GM12878 (cell line): ENCODE data around the gene MTHFS. TPM values are rescaled to one million over a fixed set of nuclear protein-coding genes. Genes with fewer than 3 reads are reported as not detected.
A peak's percentile ranks its signal among the peaks of the same experiment; 100 is the strongest.

ENCODE experiments used
- ATAC-seq: fragments of 200-7000 bp; cut with Tn5 transposase; 3 replicates; pipeline ENCODE4 v1.9.1; 2020; ENCODE audit warnings: mild to moderate bottlenecking, moderate library complexity
- BruUV-seq: library from RNA; stranded (reverse); fragments of 400-500 nt; replicated peaks from 2 replicates; lab custom pipeline; 2021; lab: Mats Ljungman, UMichigan
- CTCF ChIA-PET: fragments of 300-600 bp; sonication (Branson Sonifier 250); formaldehyde crosslinking; extraction: SDS; loops from one replicate; lab custom pipeline; 2021; ENCODE audit warnings: inconsistent platforms; lab: Yijun Ruan, JAX
- POLR2A ChIA-PET: fragments of 350-600 bp; formaldehyde crosslinking; extraction: SDS; loops from one replicate; lab custom pipeline; 2021; ENCODE audit warnings: inconsistent platforms; lab: Charles Lee
- RAD21 ChIA-PET: fragments of 300-600 bp; sonication (Branson Sonifier 250); formaldehyde crosslinking; loops from one replicate; lab custom pipeline; 2023; ENCODE audit warnings: antibody characterized with exemption; ENCODE audit not compliant: unreplicated experiment; lab: Charles Lee
- SMC1A ChIA-PET: fragments of 300-600 bp; sonication (Branson Sonifier 250); formaldehyde crosslinking; loops from one replicate; lab custom pipeline; 2023; ENCODE audit not compliant: unreplicated experiment, uncharacterized antibody; lab: Charles Lee
- DNase-seq: peaks from one replicate; pipeline ENCODE4 v3.0.0-alpha.2; 2011; ENCODE audit warnings: low read depth, low spot score
- FAIRE-seq: peaks from 3 replicates; lab custom pipeline; 2011; peaks lifted over from hg19 to GRCh38; lab: Jason Lieb, UNC
- H2AFZ ChIP-seq: 2 replicates; pipeline ENCODE4 v1.6.0; 2011; ENCODE audit warnings: low read depth, low read length, control low read depth; ENCODE audit not compliant: control insufficient read depth
- H3K27ac ChIP-seq: 2 replicates; pipeline ENCODE4 v1.5.1; 2011; ENCODE audit warnings: control low read depth; ENCODE audit not compliant: control insufficient read depth, insufficient read depth
- H3K27me3 ChIP-seq, 2 experiments: replicated peaks in 1 of 2; 2 replicates each; pipeline versions ENCODE4 v1.6.0 to v1.6.1; 2011; ENCODE audit warnings: low read length in 1 of 2; ENCODE audit not compliant: control insufficient read depth in 2 of 2, insufficient read depth in 2 of 2
- H3K36me3 ChIP-seq, 2 experiments: 2 replicates each; pipeline ENCODE4 v1.5.1; 2011; ENCODE audit warnings: low read length in 1 of 2; ENCODE audit not compliant: control insufficient read depth in 2 of 2, insufficient read depth in 2 of 2
- H3K4me1 ChIP-seq: 2 replicates; pipeline ENCODE4 v1.6.1; 2011; ENCODE audit warnings: mild to moderate bottlenecking, low read length, moderate library complexity, mixed read lengths; ENCODE audit not compliant: control insufficient read depth, insufficient read depth
- H3K4me2 ChIP-seq: 2 replicates; pipeline ENCODE4 v1.6.0; 2011; ENCODE audit warnings: control low read depth; ENCODE audit not compliant: control insufficient read depth, insufficient read depth
- H3K4me3 ChIP-seq: fragments of 200-600 bp; sonication (generic); 2 replicates; pipeline ENCODE4 v1.5.1; 2016
- H3K79me2 ChIP-seq: 2 replicates; pipeline ENCODE4 v1.6.0; 2011; ENCODE audit warnings: low read length; ENCODE audit not compliant: control insufficient read depth, insufficient read depth
- H3K9ac ChIP-seq: 2 replicates; pipeline ENCODE4 v1.8.0; 2011; ENCODE audit warnings: low read length, control low read depth, mixed read lengths; ENCODE audit not compliant: control insufficient read depth, insufficient read depth
- H3K9me3 ChIP-seq: replicated peaks from 3 replicates; pipeline ENCODE4 v1.5.1; 2011; ENCODE audit warnings: mild to moderate bottlenecking, low read length; ENCODE audit not compliant: control insufficient read depth, insufficient read depth
- H4K20me1 ChIP-seq: 2 replicates; pipeline ENCODE4 v1.6.0; 2011; ENCODE audit not compliant: control insufficient read depth, insufficient read depth
- CBX5 ChIP-seq: sonication (generic); IDR thresholded peaks from 2 replicates; pipeline ENCODE4 v1.6.1; 2016; ENCODE audit warnings: low read depth, moderate library complexity, mild to moderate bottlenecking, inconsistent platforms
- MEF2B ChIP-seq: fragments of 450-650 bp; IDR thresholded peaks from 2 replicates; pipeline ENCODE4 v1.6.1; 2018; ENCODE audit warnings: mild to moderate bottlenecking, moderate library complexity; ENCODE audit not compliant: partially characterized antibody, poor library complexity, severe bottlenecking
- POLR2A ChIP-seq: IDR thresholded peaks from 2 replicates; pipeline ENCODE4 v1.6.1; 2011; ENCODE audit warnings: low read depth, mild to moderate bottlenecking, low read length
- WGBS: methylation state at CpG from one replicate; pipeline ENCODE4 v1.1.6; 2016; ENCODE audit warnings: low lambda C conversion rate; ENCODE audit not compliant: insufficient replicate concordance, insufficient coverage; ENCODE audit errors: missing lambda C conversion rate; 5-methylcytosine and 5-hydroxymethylcytosine counted together
- in situ Hi-C: fragments of 300-500 bp; cut with MboI; formaldehyde crosslinking; loops from 9 replicates; pipeline ENCODE4 v1.14.3; 2018; ENCODE audit warnings: mixed read lengths
- intact Hi-C: fragments of 100-400 bp; cut with micrococcal nuclease; formaldehyde crosslinking; loops from one replicate; pipeline ENCODE4 v1.14.2; 2022; ENCODE audit not compliant: unreplicated experiment
- polyA plus RNA-seq, 11 experiments: library from polyadenylated mRNA; depleted of rRNA in 4 of 11; unstranded in 6 of 11; stranded (reverse) in 5 of 11; fragments of >200 nt; fragmentation: Nextera tagmentation in 4 of 11; fragmentation: Illumina TruSeq in 1 of 11; extraction: Ambion mirVana in 4 of 11; extraction: Trizol in 1 of 11; gene quantifications; 1 replicate in 1 of 11; 2 replicates in 10 of 11; pipeline versions ENCODE4 v1.2.1 to v1.2.3, GENCODE V29; 2011 to 2016; ENCODE audit warnings: inconsistent platforms in 2 of 11, missing spikeins in 2 of 11, low read depth in 1 of 11
- total RNA-seq, 4 experiments: library from RNA; depleted of rRNA in 3 of 4; stranded (reverse); fragments of >200 nt in 3 of 4; fragmentation: Illumina TruSeq in 1 of 4; extraction: Trizol in 1 of 4; gene quantifications; 2 replicates each; pipeline versions ENCODE4 v1.2.1 to v1.2.3, GENCODE V29; 2013 to 2021
- TF ChIP-seq, protein P1 (sequence below): fragments of 450-650 bp; IDR thresholded peaks from 2 replicates; pipeline ENCODE4 v1.6.1; 2017; ENCODE audit warnings: low read depth, mild to moderate bottlenecking, moderate library complexity

The MTHFS gene
- total and polyA plus RNA-seq, 10 of the 15 experiments (the other 5 are each of a cell fraction or from before 2014, with no cell fraction given), result 14.0 to 81.9 (median 31.8) TPM

DNA sequence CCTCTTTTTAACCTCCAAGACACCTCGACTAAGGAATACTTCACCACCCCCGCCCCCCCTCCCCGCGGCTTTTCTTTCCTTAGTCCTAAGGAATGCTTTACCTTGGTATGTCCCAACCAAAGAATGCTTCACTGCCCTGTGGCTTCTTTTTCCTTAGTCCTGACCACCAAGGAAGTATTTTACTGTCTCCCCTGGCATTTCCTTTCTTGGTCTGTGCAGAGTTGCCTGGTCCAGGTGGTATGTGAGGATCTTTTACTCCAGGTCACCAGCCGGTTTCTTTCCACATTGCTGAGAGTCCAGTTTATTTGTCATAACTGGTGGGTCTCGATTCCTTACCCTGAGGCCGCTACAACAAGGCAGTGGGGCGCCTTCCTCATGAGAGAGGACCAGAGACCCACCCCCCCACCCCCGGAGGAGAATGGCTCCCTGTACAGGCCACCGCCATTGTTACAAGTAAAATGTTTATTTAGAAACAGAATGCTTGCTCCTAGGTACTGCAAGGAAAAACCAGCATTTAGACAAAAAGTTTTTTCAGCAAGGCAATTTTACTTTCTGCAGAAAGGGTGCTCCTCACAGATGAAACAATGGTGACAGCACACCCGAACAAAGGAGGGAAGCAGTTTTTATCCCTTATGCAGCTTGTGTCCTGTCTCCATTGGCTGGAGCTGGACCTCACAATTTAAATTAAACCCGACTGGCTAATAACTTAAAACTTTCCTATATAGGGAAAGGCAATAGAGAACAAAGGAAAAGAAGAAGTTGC, 23.1 kb upstream of the MTHFS start (continued):
- TF ChIP-seq, protein P1, sequence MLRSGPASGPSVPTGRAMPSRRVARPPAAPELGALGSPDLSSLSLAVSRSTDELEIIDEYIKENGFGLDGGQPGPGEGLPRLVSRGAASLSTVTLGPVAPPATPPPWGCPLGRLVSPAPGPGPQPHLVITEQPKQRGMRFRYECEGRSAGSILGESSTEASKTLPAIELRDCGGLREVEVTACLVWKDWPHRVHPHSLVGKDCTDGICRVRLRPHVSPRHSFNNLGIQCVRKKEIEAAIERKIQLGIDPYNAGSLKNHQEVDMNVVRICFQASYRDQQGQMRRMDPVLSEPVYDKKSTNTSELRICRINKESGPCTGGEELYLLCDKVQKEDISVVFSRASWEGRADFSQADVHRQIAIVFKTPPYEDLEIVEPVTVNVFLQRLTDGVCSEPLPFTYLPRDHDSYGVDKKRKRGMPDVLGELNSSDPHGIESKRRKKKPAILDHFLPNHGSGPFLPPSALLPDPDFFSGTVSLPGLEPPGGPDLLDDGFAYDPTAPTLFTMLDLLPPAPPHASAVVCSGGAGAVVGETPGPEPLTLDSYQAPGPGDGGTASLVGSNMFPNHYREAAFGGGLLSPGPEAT, result peak; percentile 39; the same call in 1 of the 2 replicates
- peak; percentile 99 for TF ChIP-seq CBX5

DNA sequence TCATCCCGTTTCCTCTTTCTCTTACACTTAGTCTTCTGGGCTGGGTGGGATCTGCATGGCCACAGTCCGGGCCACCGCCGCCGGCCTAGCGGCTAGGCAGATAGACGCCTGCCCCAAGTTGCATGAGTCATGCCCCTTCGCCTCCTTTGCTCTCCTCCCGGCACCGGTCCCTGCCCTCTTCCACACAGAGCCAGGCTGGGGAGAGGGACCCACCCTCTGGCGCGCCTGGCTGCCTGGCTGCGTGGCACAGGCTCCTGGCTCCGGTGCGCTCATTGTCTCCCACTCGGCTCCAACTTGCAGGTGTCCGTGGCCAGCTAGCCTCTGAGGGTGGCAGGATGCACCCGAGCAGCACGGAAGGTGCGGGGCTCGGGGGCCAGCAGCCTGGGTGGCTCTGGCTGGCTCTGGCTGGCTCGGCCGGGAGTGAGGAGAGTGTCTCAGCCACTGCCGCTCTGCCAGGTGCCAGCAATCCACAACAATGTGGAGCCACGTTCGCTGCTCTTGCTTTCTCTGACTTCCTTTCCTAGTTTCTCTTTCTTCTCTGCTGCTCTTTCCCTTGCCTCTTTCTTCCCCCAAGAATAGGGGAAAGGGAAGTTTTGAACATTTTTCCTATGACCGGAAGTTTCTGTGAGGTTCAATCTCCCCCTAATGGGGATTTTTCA, 22.4 kb upstream of the MTHFS start:
- SMC1A ChIA-PET, result no interaction called here
- Histone ChIP-seq H3K79me2 (peaks cover 31% of the 10 kb centered on the region), H3K4me3 (no peak overlapping the region), H3K9ac (no peak overlapping the region), H3K4me1 (no peaks in the 10 kb centered on the region), H3K4me2 (no peak overlapping the region), H3K27ac (no peak overlapping the region), H4K20me1 (no peaks in the 10 kb centered on the region), H3K36me3 (peaks cover 0 to 7% of the 10 kb centered on the region in 2 experiments; a peak in 2 of 4 replicates), H3K9me3 (peaks cover 50% of the 10 kb centered on the region), H3K27me3 (no peaks in the 10 kb centered on the region), H2AFZ (no peak overlapping the region)
- POLR2A ChIA-PET, result no interaction called here
- ATAC-seq (no peak), DNase-seq (no peak), FAIRE-seq (no peak)
- in situ Hi-C loops, result no loop called here
- 94% methylated on average over 26 of the region's 27 CpGs for WGBS
- CTCF ChIA-PET, result no interaction called here
- intact Hi-C loops, result no loop called here
- TF ChIP-seq POLR2A (peak; percentile 57; the same call in 1 of the 2 replicates), MEF2B (no peak)
- RAD21 ChIA-PET, result no interaction called here
- BruUV-seq, result no TSS peak
